ENCODE data around the gene APP. TPM values are rescaled to one million over a fixed set of nuclear protein-coding genes. Genes with fewer than 3 reads are reported as not detected.

Gene APP
- 217 and 237 TPM in 2 replicates for total RNA-seq

DNA sequence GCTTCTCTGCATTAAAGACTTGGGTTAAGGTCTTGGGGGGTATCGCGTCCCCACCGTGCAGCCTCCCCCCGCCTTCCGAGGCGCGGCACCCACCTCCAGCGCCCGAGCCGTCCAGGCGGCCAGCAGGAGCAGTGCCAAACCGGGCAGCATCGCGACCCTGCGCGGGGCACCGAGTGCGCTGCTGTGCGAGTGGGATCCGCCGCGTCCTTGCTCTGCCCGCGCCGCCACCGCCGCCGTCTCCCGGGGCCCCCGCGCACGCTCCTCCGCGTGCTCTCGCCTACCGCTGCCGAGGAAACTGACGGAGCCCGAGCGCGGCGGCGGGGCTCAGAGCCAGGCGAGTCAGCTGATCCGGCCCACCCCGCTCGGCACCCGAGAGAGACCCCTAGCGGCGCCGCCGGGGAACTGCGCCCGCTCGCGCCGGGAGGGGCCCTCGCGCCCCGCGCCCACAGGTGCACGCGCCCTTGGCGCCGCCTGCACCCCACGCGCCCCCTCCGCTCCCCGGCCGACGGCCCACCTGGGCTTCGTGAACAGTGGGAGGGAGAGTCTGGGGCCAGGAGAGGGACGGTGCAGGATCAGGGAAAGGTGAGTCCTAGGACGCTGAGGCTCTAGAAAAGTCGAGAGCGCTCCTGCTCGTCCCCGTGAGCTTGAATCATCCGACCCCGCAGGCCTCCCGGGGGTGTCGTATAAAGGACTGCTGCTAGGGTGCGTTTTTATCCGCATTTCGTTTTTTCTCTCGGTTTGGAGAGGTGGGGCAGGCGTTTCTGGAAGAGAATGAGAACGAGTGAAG, at the start of gene APP:
Gene APP, minus strand, starts transcription at position 300 of the 787 bp plus-strand sequence. Its CDS starts 150 bp downstream, at position 150.

Small RNAs within 50 kb of the gene (small RNA-seq; reads per million reads assigned to genes)
- gene RNU6-123P (not detected), gene RNU6-926P (not detected)
